Body of pancreas (tissue), 4 donors: ENCODE measurements around the gene TRIM17.

Source experiments
- CTCF ChIP-seq, 7 experiments: fragments of 450-650 bp in 4 of 7; fragments of 200-600 bp in 3 of 7; sonication (generic) in 3 of 7; IDR thresholded peaks; one replicate each; pipeline ENCODE4 v1.5.1; 2016 to 2019; ENCODE audit warnings: antibody characterized with exemption in 7 of 7
- POLR2A ChIP-seq, 3 donors: fragments of 450-650 bp; IDR thresholded peaks; one replicate each; pipeline ENCODE4 v1.6.1; 2016; ENCODE audit warnings: antibody characterized with exemption in 3 of 3, mild to moderate bottlenecking in 2 of 3

- no peak for TF ChIP-seq CTCF (IDR thresholded peaks at IDR 0.05)
- TF ChIP-seq POLR2A (IDR thresholded peaks at IDR 0.05), result no peak
Observed at GRCh38 chr1:228410015-228410414, 6.6 kb downstream of the TRIM17 start.
